SJSA1 (cell line): Measurements from ENCODE around the gene FOXN3. TPM values are rescaled to one million over a fixed set of nuclear protein-coding genes. Genes with fewer than 3 reads are reported as not detected.

Experiments
- DNase-seq, 2 experiments: peaks; one replicate each; pipeline ENCODE4 v3.0.0-alpha.2; 2015 to 2020; ENCODE audit warnings: low spot score in 2 of 2, low read depth in 1 of 2
- H3K27ac ChIP-seq: fragments of 250-450 bp; sonication (Bioruptor Pico); 2 replicates; pipeline ENCODE4 v1.5.1; 2020; ENCODE audit warnings: mild to moderate bottlenecking, moderate library complexity
- H3K27me3 ChIP-seq: fragments of 250-450 bp; sonication (Bioruptor Pico); replicated peaks from 2 replicates; pipeline ENCODE4 v1.5.1; 2020; ENCODE audit warnings: mild to moderate bottlenecking, moderate library complexity
- H3K36me3 ChIP-seq: fragments of 250-450 bp; sonication (Bioruptor Pico); 2 replicates; pipeline ENCODE4 v1.5.1; 2020; ENCODE audit warnings: mild to moderate bottlenecking
- H3K4me1 ChIP-seq: fragments of 250-450 bp; sonication (Bioruptor Pico); replicated peaks from 2 replicates; pipeline ENCODE4 v1.6.1; 2021; ENCODE audit warnings: mild to moderate bottlenecking
- H3K4me3 ChIP-seq: fragments of 250-450 bp; sonication (Bioruptor Pico); 2 replicates; pipeline ENCODE4 v1.5.1; 2020; ENCODE audit warnings: mild to moderate bottlenecking
- H3K9me3 ChIP-seq: fragments of 250-450 bp; sonication (Bioruptor Pico); replicated peaks from 2 replicates; pipeline ENCODE4 v1.5.1; 2020; ENCODE audit warnings: mild to moderate bottlenecking
- total RNA-seq: library from RNA; depleted of rRNA; stranded (reverse); fragments of >200 nt; shearing (Covaris generic); gene quantifications from 2 replicates; pipeline ENCODE4 v1.2.3, GENCODE V29; 2014

The FOXN3 gene
- total RNA-seq, 1 experiment from 2014 or later = 31.0 TPM

GRCh38 chr14:89444044-89444443 is 27.0 kb upstream of the FOXN3 start:
- Histone ChIP-seq H3K27me3 (no peaks in the 10 kb centered on the region), H3K36me3 (no peaks in the 10 kb centered on the region), H3K27ac (peak overlapping the region; percentile 78), H3K9me3 (no peaks in the 10 kb centered on the region), H3K4me3 (no peak overlapping the region), H3K4me1 (peaks cover 27% of the 10 kb centered on the region)
- peak in 1 of 2 experiments; percentile 28 for DNase-seq

- peak overlapping the region; percentile 78 for H3K27ac ChIP-seq
- H3K4me3 ChIP-seq = no peak overlapping the region
- H3K27me3 ChIP-seq = no peaks in the 10 kb centered on the region
- H3K4me1 ChIP-seq = peaks cover 27% of the 10 kb centered on the region
- peak in 1 of 2 experiments; percentile 78 for DNase-seq
- no peaks in the 10 kb centered on the region for H3K9me3 ChIP-seq
- no peaks in the 10 kb centered on the region for H3K36me3 ChIP-seq
These were observed 26.1 kb upstream of the FOXN3 start for GRCh38 chr14:89443042-89443629.

- Histone ChIP-seq H3K36me3 (no peaks in the 10 kb centered on the region), H3K4me1 (peaks cover 27% of the 10 kb centered on the region), H3K4me3 (no peak overlapping the region), H3K27ac (no peak overlapping the region), H3K9me3 (no peaks in the 10 kb centered on the region), H3K27me3 (no peaks in the 10 kb centered on the region)
- no peak for DNase-seq
These were observed 25.2 kb upstream of the FOXN3 start for GRCh38 chr14:89442280-89442679.

GRCh38 chr14:89440986-89441909 is 24.2 kb upstream of the FOXN3 start:
- no peak overlapping the region for H3K4me3 ChIP-seq
- DNase-seq = no peak
- H3K27ac ChIP-seq = no peak overlapping the region
- H3K36me3 ChIP-seq = no peaks in the 10 kb centered on the region
- H3K4me1 ChIP-seq = peaks cover 27% of the 10 kb centered on the region
- H3K27me3 ChIP-seq = no peaks in the 10 kb centered on the region
- no peaks in the 10 kb centered on the region for H3K9me3 ChIP-seq

GRCh38 chr14:89435892-89436656 is 19.0 kb upstream of the FOXN3 start:
- H3K4me1 ChIP-seq = peaks cover 12% of the 10 kb centered on the region
- no peaks in the 10 kb centered on the region for H3K27me3 ChIP-seq
- H3K36me3 ChIP-seq = no peaks in the 10 kb centered on the region
- H3K27ac ChIP-seq = no peak overlapping the region
- no peaks in the 10 kb centered on the region for H3K9me3 ChIP-seq
- no peak for DNase-seq
- H3K4me3 ChIP-seq = no peak overlapping the region

- Histone ChIP-seq H3K27me3 (no peaks in the 10 kb centered on the region), H3K36me3 (no peaks in the 10 kb centered on the region), H3K9me3 (no peaks in the 10 kb centered on the region), H3K27ac (no peak overlapping the region), H3K4me1 (peaks cover 17% of the 10 kb centered on the region), H3K4me3 (no peak overlapping the region)
- DNase-seq = no peak
These were observed 18.5 kb upstream of the FOXN3 start for GRCh38 chr14:89435492-89435891.

- no peaks in the 10 kb centered on the region for H3K36me3 ChIP-seq
- H3K27me3 ChIP-seq = no peaks in the 10 kb centered on the region
- no peaks in the 10 kb centered on the region for H3K9me3 ChIP-seq
- peaks cover 48% of the 10 kb centered on the region for H3K4me1 ChIP-seq
- no peak overlapping the region for H3K27ac ChIP-seq
- no peak overlapping the region for H3K4me3 ChIP-seq
- no peak for DNase-seq
These were observed 15.2 kb upstream of the FOXN3 start for GRCh38 chr14:89432226-89432625.

- H3K36me3 ChIP-seq = no peaks in the 10 kb centered on the region
- peak in 1 of 2 experiments; percentile 71 for DNase-seq
- no peaks in the 10 kb centered on the region for H3K27me3 ChIP-seq
- H3K4me3 ChIP-seq = peak overlapping the region; percentile 11
- peak overlapping the region; percentile 83 for H3K27ac ChIP-seq
- no peaks in the 10 kb centered on the region for H3K9me3 ChIP-seq
- peaks cover 58% of the 10 kb centered on the region for H3K4me1 ChIP-seq
These were observed 13.6 kb upstream of the FOXN3 start for GRCh38 chr14:89430391-89431236.

GRCh38 chr14:89429199-89430181 is 12.5 kb upstream of the FOXN3 start:
- peak in 1 of 2 experiments; percentile 77 for DNase-seq
- no peaks in the 10 kb centered on the region for H3K36me3 ChIP-seq
- peaks cover 69% of the 10 kb centered on the region for H3K4me1 ChIP-seq
- peak overlapping the region; percentile 83 for H3K27ac ChIP-seq
- H3K9me3 ChIP-seq = no peaks in the 10 kb centered on the region
- no peaks in the 10 kb centered on the region for H3K27me3 ChIP-seq
- no peak overlapping the region; the same call in 1 of the 2 replicates for H3K4me3 ChIP-seq

- H3K27me3 ChIP-seq = no peaks in the 10 kb centered on the region
- H3K27ac ChIP-seq = peak overlapping the region; percentile 83
- no peak for DNase-seq
- no peaks in the 10 kb centered on the region for H3K9me3 ChIP-seq
- no peak overlapping the region for H3K4me3 ChIP-seq
- H3K36me3 ChIP-seq = no peaks in the 10 kb centered on the region
- H3K4me1 ChIP-seq = peaks cover 77% of the 10 kb centered on the region
These were observed 11.6 kb upstream of the FOXN3 start for GRCh38 chr14:89428546-89429198.

GRCh38 chr14:89428173-89428523 is 11.1 kb upstream of the FOXN3 start:
- Histone ChIP-seq H3K9me3 (no peaks in the 10 kb centered on the region), H3K4me1 (peaks cover 80% of the 10 kb centered on the region), H3K27me3 (no peaks in the 10 kb centered on the region), H3K4me3 (no peak overlapping the region), H3K27ac (peak overlapping the region; percentile 83), H3K36me3 (no peaks in the 10 kb centered on the region)
- DNase-seq = no peak
